GM21447 (cell line): Measurements from ENCODE around the gene TAS1R2.

Experiments
- ATAC-seq: cut with Tn5 transposase; IDR thresholded peaks from one replicate; pipeline ENCODE4 v1.9.1; 2021; ENCODE audit not compliant: unreplicated experiment

TAS1R2 gene

DNA sequence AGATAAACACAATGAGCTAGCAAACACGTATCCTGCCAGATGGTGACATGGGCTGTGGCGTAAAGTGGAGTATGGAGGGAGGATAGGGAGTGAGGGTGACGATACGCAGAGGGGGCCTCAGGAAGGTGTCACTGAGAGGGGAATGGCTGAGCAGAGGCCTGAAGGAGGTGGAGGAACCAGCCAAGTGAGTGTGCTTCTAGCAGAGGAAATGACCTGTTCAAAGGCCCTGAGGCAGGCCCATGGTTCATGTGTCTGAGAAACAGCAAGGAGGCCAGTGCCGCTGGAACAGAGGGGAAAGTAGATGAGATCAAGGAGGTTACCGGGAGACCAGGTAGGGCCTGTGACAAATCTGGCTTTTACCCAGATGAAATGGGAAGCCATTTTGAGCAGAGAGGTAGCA, 36.0 kb downstream of the TAS1R2 start:
- no peak for ATAC-seq

- no peak for ATAC-seq
These were observed 38.4 kb downstream of the TAS1R2 start for GRCh38 chr1:18820791-18821641.

- ATAC-seq, result no peak
These were observed 39.3 kb downstream of the TAS1R2 start for GRCh38 chr1:18819986-18820790.

DNA sequence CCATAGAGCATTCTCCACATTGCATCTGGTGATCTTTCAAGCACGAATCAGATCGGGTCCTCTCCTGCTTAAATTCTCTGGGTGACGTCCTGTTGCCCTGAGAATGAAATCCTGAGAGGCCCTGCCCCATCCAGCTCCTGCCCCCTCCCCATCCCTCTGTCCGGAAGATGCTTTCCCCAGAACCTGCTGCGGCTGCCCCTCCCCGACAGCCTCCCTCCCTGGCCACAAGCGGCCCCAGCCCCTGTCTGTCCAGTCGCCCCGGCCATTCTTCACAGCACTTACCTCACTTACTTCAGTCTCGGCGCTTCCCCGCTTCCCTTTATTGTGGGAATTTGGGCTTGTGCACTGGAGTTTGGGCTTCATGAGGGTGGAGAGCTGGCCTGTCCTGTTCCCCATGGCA, 40.3 kb downstream of the TAS1R2 start:
- ATAC-seq, result no peak

GRCh38 chr1:18817795-18818435, 41.5 kb downstream of the TAS1R2 start:
- ATAC-seq, result no peak

DNA sequence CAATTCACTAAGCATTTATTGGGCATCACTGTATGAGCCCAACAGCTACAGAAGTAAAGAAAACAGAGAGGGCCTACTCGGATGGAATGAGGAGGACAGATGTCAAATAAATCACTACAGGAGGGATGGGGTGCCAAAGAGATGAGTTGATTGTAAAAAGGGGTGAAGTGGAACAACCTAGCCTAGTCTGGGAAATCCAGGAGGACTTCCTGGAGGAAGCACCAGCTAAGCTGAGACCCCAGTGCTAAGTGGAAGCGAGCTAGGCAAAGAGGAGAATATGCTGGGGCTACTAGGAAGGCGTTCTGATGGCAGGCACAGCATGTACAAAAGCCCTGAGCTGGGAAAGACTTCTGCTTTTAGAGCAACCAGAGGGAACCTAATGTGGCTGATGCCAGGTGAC, 42.1 kb downstream of the TAS1R2 start:
- no peak for ATAC-seq

DNA sequence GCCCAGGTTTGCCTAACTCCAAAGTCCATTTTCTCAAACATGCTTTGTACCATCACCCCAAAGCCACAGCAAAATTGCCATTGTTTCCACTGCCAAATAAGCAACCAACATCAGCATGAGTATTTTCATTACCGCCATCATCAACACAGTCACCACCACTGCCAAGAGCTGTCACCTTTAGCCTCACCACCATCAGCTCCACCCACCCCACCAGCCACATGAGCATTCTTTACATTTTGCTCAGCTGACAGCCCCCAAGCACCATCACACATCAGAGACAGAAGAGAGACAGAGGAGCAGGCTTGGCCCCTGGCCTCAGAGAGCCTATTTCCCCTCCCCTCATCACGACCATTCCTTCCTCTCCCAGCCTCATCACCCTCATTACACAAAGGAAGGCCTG, 42.7 kb downstream of the TAS1R2 start:
- ATAC-seq, result no peak

DNA sequence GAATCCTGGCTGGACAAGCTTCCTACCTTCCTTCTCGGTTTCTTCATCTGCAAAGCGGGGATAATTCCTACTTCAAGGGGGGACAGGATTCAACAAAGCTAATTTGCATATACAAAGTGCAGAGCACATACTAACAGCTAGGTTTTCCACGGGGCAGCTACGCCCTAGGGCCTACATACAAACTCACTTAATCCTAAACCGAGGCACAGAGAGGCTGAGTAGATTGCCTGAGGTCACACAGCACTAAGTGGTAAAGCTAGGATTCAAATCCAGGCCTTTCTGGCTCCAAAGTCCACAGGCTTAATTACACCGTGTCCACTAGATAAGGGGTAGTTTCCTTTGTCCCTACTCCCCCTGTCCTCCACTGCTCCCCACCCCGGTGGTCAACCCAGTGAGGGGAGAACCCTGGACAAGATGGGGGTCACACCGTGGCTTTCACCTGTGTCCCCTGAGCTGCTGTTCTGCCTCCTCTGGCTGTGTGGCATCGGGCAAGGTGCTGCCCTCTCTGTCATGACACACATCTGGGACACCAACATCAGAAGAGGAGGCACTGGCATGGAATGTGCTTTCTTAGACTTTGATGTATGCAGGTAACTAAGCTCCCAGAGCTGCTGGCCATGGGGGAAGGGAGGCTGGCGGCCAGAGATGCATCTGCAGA, 44.5 kb downstream of the TAS1R2 start:
- ATAC-seq, result no peak

DNA sequence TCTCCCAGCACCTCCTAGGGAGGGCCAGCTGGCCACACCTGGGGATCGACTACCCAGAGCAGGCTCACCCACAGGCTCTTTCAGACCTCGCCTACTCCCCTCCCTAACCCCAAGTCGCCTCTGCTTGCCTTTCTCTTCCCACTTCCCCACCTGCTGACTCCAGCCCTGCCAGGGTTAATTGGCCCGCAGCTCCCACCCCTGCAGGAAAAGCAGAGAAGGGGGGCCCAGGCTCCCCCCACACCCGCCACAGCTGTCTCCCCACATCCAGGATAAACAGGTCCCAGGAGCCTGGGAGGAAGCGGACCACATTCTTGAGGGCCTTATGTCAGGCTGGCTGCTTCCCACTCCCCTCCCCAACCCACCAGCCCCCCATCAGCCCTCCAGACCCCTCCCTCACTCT, 45.0 kb downstream of the TAS1R2 start:
- ATAC-seq, result no peak

DNA sequence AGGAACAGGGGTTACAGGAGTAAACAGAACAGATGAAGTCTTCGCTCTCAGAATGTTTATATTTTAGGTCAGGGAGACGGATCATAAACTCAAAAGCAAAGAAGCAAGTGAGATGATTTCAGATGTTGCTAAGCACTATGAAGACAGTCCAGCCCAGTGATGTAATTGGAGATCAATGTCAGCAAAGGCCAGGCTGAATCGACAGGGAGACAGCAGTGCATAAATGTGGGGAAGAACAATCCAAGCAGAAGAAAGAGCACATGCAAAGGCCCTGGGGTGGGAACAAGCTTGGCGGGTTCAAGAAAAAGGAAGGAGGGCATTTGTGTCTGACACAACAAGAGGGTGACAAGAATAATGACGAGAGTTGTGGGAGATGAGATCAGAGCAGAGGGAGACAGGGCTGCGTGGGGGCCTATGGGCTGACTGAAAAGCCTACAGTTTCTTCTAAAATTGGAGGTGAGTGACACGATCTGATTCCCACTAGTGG, 47.0 kb downstream of the TAS1R2 start:
- ATAC-seq, result no peak

DNA sequence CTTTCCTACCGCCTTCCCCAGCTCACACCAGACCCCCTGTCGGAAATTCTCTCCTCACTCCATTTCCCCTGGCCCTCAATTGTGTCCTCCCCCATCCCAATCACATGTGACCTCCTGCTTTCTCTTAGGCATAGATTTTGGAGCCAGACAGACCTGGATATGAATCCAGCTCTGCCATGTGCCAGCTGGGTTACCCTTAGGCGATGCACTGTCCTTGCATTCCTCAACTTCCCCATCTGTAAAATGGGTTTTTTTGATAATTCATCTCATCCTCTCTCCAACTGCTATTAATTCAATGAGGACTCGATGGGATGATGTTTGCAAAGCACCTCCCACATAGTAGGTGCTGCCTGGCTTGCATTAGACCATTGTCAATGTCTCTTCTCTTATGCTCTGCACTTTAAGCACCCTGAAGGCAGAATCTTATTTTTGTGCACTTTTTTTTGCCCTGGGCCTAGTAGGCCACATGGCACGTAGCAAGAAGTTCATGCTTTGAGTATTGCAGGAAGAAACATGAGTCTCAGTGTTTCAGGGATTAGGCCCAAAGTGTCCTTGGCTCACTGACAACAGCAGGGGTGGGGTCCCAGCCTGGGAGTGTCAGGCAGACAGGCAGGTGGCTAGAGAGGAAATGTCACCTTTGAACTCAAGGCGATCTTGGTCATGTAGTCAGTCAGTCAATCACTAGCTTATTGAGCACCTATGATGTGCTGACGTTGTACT, 47.6 kb downstream of the TAS1R2 start:
- ATAC-seq, result no peak

GRCh38 chr1:18809953-18810899, 49.2 kb downstream of the TAS1R2 start:
- ATAC-seq, result no peak

DNA sequence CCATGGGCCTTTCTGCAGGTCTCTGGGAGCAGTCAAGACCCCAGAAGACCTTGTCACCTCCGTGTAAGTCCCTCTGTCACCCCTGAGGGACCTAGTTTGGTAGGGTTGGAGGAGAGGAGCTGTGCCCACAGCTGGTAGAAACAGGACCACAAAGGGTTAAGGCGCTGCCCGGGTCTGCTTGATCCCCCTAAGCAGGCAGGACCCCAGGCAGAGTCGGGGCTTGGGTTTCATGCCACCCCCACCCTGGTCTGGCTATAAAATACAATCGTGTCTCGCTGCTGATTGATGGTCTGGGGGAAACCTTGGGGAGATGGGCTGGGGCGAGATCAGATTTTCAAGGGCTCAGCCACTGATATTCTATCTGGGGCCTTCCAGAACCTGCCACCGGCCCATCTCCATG, 50.9 kb downstream of the TAS1R2 start:
- ATAC-seq, result no peak

- ATAC-seq, result no peak
These were observed 52.0 kb downstream of the TAS1R2 start for GRCh38 chr1:18807334-18808063.

GRCh38 chr1:18805925-18806849, 53.3 kb downstream of the TAS1R2 start:
- no peak for ATAC-seq

- ATAC-seq, result no peak
These were observed 54.1 kb downstream of the TAS1R2 start for GRCh38 chr1:18805150-18805879.

DNA sequence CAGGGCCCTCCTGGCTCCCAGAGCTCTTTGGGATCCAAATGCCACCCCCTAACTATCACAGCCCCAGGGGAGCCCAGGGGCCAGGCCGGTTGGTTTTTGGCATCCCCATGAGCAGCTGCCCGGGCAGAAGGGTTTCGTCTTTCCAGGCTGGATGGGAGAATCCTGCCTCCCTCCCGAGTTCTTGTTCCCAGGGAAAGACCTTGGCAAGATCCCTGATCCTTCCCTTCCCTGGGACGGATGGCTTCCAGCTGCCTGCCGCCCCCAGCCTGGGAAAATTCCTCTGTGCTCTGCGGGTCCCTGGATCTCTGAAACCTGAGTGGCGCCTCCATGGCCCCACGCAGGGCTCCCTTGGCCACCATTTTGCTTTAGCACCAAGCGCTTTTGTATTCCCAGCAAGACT, 55.6 kb downstream of the TAS1R2 start:
- ATAC-seq, result no peak
